ENCODE data around the gene MTSS2.
"Not testable (repeated sequence)": the region's sequence is repeated elsewhere in the genome, so short reads cannot be mapped to it uniquely, and the experiment has no call there.

Gene MTSS2

DNA sequence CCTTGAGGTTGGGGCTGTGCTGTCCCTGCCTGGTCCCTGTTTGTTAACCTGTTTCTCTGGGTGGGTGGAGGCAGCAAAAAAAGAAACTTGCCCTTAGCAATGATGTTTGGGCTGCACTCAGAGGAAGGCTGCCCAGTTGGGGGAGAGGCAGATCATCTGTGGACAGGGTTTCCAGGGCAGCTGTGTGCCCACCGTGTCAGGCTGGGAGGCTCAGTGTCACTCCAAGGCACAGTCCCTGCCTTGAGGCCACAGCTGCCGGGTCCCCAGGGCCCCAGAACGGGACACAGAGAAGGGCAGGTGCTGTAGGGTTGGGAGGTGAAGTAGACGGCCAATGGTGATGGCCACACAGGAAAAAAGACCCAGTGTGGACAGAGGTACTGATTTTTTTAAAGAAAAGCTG is 35.6 kb downstream of the MTSS2 start:
- no peak for DNase-seq

- no peak for DNase-seq
These were observed 36.6 kb downstream of the MTSS2 start for GRCh38 chr16:70649300-70649699.

DNA sequence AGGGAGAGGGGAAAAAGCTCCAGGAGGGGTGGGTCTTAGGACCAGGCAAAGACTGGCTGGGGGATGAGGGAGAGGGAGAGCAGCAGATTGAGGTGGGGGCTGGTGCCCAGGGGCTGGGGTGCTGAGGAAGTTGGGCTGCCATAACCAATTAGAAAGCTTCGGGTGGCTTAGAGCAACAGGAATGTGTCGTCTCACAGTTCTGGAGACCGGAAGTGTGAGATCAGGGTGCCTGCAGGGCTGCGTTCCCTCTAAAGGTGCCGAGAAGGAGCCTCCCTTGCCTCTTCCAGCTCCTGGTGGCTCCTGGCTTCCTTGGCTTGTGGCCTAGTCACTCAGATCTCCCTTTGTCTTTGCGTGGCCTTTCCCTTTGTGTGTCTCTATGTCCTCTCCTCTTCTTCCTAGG is 37.2 kb downstream of the MTSS2 start:
- no peak for DNase-seq

DNA sequence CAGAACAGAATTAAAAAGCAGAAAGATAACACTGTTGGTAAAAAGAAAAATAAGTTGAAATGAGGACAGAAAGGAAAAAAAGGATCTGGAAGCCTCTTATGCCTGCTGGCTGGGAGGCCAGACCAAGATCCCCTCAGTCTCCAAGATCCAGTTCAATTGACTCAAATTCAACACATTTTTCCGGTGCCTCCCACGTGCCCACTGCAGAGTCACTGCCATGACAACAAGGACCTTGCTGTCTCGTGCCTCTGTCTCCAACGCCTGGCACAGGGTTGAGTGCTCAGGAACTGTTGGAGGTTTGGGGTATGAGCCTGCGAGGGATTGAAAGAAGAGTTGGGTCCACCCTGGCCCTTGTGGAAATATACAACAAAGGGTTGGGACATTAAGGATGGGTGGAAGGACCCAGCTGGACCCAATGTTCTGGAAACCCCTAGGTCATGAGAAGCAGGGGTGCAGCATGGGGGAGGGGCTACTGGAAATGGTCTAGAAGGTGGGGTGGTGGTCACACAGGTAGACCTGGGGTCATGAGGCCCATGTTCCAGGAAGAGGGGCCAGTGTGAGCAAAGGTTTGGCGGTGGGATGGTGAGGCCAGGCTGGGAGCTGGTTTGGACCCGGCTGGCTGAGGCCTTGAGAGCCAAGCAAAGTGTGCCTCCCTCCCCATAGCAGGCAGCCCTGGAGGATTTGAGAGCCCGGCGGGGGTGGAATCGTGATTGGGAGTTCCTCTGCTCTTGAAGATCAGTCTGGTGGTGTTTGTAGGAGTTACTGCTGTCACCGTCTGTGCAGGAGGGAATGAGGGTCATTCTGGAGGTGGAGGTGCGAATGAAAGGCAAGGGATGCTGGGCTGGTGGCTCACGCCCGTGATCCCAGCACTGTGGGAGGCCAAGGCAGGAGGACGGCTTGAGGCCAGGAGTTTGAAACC is 38.2 kb downstream of the MTSS2 start:
- no peak for DNase-seq

GRCh38 chr16:70646260-70647241 is 39.3 kb downstream of the MTSS2 start, which contains the start of gene IL34:
TSS of gene IL34 (plus strand) at chr16:70646559. CDS start at chr16:70646948, 389 bp downstream.
- no peak for DNase-seq

DNA sequence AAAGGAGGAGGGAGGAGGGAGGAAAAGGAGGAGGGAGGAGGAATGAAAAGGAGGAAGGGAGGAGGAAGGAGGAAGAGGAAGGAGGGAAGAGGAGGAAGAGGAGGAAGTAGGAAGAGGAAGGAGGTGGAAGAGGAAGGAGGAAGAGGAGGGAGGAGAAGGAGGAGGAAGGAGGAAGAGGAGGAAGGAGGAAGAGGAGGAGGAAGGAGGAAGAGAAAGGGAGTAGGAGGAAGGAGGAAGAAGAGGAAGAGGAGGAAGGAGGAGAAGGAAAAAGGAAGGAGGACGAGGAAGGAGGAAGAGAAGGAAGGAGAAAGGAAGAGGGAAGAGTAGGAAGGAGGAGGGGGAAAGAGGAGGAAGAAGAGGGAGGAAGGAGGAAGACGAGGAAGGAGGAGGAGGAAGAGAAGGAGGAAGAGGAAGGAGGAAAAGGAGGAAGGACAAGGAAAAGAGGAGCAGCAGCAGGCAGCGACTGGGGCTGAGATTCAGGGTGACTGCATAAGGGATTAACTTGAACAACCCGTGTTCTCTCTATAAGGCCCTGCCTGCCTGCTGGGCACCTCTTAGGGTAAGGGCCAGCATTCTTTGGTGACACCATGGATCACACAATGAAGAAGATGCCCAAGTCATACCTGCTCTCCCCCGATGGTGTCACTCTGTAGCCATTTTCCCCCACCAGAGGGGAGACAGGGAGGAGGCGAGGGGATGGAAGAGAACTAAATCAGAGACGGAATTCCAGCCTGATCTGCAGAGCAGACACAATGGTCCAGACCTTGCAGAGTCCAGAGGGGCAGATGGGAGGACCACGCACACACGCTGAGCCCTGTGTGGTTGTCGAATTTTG is 40.9 kb downstream of the MTSS2 start:
- no peak for DNase-seq

GRCh38 chr16:70643264-70643663 is 42.6 kb downstream of the MTSS2 start:
- not testable (repeated sequence) for DNase-seq

DNA sequence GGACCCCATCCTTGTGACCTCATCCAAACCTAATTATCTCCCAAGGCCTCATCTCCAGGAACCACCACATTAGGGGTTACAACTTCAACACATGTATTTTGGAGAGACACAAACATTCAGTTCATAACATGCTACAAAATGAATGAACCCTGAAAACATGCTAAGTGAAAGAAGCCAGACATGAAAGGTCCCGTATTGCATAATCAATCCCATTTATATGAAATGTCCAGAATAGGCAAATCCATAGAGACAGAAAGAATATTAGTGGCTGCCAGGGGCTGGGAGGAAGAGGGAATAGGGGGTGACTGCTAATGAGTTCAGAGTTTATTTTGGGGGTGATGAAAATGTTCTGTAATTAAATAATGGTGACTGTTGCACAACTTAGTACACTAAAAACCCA is 43.2 kb downstream of the MTSS2 start:
- no peak for DNase-seq

GRCh38 chr16:70638814-70639792 is 46.8 kb downstream of the MTSS2 start:
- DNase-seq = no peak

Measured in NCI-H1694 (cell line).